HG03378 (cell line): Measurements from ENCODE around the gene CD8A.

Experiments
- ATAC-seq: cut with Tn5 transposase; IDR thresholded peaks from one replicate; pipeline ENCODE4 v1.9.1; 2021; ENCODE audit warnings: mild to moderate bottlenecking, moderate library complexity; ENCODE audit not compliant: unreplicated experiment

Gene CD8A

DNA sequence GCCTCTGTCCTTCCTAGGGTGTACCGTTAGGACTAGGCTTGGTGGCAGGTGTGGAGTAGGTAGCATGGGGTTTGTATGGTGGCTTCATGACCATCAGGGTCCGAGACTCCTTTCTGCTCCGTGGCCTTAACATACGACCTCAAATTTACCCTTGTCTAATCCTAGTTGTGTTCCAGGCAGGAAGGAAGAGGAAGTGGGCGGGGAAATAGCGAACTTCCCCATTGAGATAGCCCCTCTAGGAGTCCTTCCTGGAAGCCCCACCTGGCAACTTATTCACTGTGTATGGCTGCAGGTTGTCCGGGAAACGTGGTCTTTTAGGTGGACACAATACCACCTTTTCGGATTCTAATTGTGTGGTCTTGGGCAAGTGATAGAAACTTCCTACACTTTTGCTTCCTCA lies 9.3 kb downstream of the CD8A start:
- ATAC-seq, result no peak

GRCh38 chr2:86779971-86780370 lies 10.7 kb downstream of the CD8A start:
- no peak for ATAC-seq

DNA sequence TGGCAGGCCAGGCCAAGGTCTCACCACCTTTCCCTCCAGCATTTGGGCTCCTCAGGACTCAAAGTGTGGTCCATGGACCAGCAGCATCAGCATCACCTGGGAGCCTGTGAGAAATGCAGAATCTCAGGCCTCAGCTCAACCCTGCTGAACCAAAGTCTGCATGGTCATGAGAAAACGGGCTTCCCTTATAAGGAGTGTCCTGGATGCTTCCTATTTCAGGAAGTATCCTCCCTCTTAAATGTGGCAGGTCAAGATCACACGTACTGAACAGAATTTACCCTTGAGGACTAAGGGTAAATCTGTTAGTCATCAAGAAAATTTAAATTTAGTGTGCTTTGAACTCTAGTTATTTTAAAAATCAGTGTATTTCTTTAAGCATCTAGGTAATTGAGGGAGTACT lies 11.8 kb downstream of the CD8A start:
- no peak for ATAC-seq

DNA sequence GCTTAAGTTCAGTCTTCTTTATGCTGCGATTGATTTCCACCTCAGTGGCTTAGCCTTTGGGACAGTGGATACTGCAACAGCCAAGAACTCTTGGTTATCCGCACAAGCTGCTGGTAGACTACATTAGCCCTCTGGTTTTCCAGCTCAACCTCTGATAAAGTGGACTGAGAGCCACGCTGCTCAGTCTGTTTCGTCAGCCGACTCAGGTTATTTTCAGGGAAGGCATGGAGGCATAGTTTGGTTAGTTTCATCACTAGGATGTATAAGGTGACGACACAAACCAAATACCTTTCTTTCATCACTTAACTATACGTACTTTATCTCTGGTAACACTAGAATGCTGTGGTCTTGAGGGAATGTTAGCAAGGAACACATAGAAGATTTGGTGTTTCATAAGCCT lies 14.2 kb downstream of the CD8A start:
- no peak for ATAC-seq

DNA sequence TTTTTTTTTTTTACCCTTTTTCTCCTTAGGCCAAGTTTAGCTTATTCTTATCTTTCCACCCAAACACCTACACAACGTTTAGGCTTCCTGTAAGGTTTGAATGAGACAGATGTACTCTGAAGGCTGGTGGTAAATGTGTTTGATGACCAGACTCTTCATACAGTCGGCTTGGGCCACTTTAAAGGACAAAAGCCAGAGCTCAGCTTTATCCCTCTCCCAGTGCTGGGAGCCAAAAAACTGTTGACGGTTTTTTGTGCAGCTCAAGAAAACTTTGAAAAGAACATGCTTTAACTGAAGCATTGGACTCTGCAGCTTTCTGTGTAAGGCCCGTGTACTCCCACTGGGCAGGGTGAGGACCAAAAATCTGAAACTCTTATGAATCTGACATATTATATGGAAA lies 15.4 kb downstream of the CD8A start:
- no peak for ATAC-seq

GRCh38 chr2:86774862-86775261 lies 15.9 kb downstream of the CD8A start:
- no peak for ATAC-seq

DNA sequence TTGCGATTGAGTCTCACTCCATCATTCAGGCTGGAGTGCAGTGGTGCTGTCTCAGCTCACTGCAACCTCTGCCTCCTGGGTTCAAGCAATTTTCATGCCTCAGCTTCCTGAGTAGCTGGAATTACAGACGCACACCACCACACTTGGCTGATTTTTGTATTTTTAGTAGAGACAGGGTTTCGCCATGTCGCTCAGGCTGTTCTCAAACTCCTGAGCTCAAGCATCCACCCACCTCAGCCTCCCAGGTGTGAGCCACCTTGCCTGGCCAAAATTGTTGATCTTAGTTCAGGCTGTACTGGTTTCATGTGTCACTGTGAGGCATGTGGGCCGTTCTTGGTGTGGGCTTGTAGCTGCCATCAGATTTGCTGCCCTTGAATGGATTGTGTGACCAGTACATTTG lies 18.1 kb downstream of the CD8A start:
- no peak for ATAC-seq

DNA sequence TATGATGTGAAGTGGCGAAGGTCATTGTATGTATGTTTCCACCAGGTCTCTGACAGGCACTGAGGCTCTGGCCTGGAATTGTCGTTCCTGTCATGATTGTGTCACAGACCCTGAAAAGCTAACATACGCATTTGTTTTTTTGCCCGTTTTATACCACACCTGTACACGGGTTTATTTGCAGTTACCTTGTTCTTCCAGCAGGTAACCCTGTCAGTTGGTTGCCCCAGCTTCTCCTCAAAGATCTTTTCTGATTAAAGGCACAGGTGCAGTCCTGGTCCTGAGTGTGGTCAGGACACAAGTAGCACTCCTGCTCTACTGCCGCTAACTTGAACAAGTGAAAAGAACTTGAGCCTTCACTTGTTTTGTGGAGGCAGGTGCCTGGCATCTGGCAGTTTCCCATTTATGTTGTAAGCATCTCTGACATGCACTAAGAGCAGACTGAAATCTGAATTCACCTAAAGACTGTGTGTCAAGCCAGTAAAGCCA lies 19.9 kb downstream of the CD8A start:
- no peak for ATAC-seq

DNA sequence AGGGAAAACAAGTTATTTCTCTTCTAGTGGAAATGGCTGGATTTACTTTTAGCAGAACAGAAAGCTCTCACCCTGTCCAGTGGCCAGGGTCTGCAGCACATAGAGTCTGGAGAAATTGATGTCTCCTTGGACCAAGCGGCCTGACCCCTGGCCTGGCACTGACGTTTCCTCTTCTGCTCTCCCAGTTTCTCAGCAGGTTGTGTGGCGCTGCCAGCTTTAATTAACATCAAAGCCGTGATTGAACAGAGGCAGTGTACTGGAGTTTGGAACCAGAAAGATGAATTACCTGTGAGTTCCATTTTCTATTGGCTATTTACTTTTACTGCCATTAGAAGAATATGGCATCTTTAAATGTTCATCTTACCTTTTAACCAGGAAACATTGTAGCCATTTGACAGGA lies 20.9 kb downstream of the CD8A start:
- ATAC-seq, result no peak

DNA sequence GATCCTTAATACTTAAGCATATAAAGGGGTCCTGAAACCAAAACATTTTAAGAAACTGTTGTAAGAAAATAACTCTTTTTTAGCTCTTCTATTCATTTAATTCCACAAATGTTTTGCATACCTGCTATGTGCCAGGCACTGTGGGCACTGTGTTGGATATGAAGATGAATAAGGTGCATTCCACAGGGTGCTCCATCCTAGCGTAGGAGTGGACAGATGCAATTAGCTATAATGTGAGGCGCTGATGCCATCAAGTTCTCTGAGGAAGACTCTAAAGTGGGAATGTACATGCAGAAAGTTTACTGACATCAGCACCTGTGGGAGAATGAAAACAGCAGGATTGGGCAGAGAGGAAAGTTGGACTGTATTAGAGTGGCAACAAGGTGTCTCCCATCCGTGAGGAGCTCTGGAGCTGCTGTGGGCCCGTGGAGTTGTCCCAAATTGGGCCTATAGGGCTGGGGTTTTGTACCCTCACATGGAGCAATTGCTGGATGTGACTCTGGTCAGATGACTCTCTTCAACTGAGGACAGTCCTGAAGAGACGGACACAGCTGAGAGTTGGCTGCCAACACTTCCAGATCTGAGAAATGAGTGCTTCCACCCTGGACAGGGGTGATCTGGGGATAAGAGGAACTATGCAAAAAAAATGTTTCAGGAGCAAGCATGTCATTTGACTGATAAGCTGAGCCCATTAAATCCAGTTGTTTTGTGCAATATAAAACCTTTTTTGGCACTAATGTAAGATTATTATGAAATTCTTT lies 22.3 kb downstream of the CD8A start:
- no peak for ATAC-seq

GRCh38 chr2:86765310-86765695 lies 25.4 kb downstream of the CD8A start:
- no peak for ATAC-seq

DNA sequence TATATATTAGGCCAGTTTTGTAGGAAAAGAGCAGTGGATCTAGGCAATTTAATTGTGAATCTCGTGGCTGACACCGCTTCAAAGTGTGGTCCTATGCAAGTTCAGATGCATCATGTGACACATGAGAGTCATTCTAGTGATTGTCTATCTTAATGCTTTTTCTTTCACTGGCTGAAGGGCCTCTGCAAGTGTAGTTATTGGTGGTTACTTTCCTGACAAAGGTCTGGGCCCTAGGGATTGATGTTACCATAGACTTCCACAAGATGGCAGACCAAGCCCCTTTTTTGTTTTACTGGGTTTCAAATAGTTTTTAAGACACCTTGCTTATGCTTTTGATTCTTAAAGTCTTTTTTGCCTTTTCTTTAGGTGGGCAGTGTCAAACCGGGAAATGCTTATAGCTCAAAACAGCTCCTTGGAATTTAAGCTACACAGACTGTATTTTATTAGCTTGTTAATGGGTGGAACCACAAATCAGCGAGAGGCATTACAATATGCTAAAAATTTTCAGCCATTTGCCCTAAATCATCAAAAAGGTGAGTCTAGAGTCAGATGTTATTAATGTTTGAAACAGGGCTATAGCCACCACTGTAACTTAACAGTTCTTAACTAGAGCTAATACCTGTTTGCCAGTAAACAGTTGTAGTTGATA lies 25.9 kb downstream of the CD8A start:
- ATAC-seq, result peak; percentile 62

DNA sequence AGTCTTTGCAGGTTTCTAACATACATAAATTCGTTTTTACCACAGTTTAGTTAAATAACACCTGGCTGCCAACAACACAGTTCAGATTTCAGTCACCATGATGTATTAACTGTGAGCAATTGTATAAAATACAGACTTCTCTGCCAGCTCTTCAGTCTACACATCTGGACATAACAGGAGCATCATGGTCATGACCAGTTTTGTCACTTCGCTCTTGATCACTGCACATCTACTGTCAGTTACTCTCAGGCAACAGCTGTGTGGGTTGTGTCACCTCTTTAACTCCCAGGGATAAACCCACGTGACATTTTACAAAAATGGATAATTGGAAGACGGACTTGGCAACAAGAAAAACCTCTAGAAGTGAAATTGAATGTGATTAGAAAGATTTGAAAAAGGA lies 30.3 kb downstream of the CD8A start:
- ATAC-seq, result no peak

GRCh38 chr2:86758405-86758804 lies 32.3 kb downstream of the CD8A start:
- ATAC-seq, result no peak

GRCh38 chr2:86753606-86754005 lies 37.1 kb downstream of the CD8A start:
- no peak for ATAC-seq

DNA sequence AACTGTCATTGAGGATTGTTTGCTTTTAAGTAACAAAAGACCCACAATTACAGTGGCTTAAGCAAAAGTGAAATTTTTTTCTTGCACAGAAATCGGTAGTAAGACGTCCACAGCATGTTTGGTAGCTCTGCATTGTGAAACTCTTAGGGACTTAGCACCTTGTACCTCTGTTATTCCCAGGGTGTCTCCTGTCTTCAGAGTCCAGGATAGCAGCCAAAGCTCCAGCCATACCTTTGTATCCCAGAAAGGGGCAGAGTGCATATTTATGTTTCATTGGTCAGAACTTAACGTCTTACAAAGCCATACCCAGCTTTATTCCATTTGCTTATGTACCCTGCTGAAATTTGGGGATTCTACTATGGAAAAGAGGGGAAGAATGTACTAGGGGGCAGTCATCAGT lies 37.8 kb downstream of the CD8A start:
- ATAC-seq, result no peak

DNA sequence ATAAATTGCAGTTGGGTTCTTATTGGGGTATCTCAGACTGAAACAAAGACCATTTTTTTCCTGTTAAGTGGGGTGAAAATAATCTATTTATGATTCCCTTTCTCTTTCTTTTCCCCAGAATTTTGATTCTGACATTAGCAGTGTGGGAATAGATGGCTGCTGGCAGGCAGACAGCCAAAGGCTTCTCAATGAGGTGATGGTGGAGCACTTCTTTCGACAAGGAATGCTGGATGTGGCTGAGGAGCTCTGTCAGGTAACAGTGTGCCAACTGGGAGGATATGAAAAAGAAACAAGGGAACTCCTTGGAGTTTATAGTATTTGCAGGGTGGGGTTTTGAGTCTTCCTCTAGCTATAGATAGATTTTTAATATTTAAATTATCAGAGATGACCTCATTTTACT lies 38.9 kb downstream of the CD8A start:
- ATAC-seq, result no peak

DNA sequence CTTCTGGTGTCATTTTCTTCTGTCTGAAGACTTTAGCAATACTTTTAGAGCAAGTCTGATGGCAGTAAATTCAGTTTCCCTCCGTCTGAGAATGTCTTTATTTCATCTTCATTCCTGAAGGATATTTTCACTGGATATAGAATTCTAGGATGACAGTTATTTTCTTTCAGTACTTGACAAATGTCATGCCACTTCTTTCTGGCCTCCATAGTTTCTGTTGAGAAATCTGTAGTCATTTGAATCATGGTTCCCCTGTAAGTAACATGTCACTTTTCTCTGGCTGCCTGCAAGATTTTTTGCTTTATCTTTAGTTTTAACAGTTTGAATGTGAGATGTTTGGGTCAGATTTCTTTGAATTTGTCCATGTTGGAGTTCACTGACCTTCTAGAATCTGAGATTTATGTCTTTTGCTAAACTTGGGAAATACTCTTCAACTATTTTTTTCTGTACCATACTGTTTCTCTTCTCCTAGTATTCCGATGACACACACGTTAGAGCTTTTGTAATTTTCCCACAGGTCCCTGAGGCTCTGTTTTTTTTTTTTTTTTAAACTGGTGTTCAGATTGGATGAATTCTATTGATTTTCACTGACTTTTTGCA lies 40.4 kb downstream of the CD8A start:
- no peak for ATAC-seq

- no peak for ATAC-seq
Measured at GRCh38 chr2:86747711-86748639, 42.7 kb downstream of the CD8A start.

GRCh38 chr2:86746939-86747338 lies 43.8 kb downstream of the CD8A start:
- ATAC-seq, result no peak

GRCh38 chr2:86744152-86744551 lies 46.6 kb downstream of the CD8A start:
- ATAC-seq, result no peak
